ENCODE data around the gene UQCC2. TPM values are rescaled to one million over a fixed set of nuclear protein-coding genes. Genes with fewer than 3 reads are reported as not detected.
A peak's percentile ranks its signal among the peaks of the same experiment; 100 is the strongest.

Gene UQCC2
- total RNA-seq, 6 experiments from 2014 or later, result 109 to 167 (median 140) TPM

DNA sequence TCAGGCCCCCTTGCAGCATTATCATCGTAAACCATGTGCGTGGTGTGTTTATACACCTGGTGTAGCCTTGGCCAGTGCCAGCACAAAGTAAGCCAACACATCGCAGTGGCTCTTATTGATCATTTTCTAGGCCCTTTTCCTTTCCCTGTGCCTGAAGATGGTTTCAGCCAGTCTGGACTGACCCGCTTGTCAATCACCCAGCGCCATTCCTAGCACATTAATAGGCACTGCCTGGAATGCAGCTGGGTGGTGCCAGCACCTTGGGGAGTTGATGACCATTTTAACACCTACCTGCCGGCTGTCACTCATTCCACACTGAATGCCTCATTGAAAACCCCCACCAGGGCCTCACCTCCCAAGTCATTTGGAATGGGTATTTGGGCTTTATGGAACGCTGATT is 4.9 kb upstream of the UQCC2 start:
- no peak for DNase-seq

GRCh38 chr6:33714385-33715040 is 3.0 kb upstream of the UQCC2 start:
- Mint-ChIP-seq H3K9me3 (no peaks in the 10 kb centered on the region), H3K36me3 (ENCODE audit: low read depth) (peaks cover 11% of the 10 kb centered on the region), H3K4me1 (ENCODE audit: low read depth) (peaks cover 28% of the 10 kb centered on the region), H3K27ac (no peak overlapping the region), H3K27me3 (ENCODE audit: insufficient read depth) (peaks cover 13% of the 10 kb centered on the region), H3K4me3 (no peak overlapping the region)
- no peak for TF ChIP-seq CTCF (IDR thresholded peaks at IDR 0.05)
- DNase-seq, result no peak

More for the DNA sequence above, 4.9 kb upstream of the UQCC2 start:
- no peak overlapping the region for H3K4me3 Mint-ChIP-seq
- H3K27me3 Mint-ChIP-seq (ENCODE audit: insufficient read depth), result peaks cover 20% of the 10 kb centered on the region
- H3K4me1 Mint-ChIP-seq (ENCODE audit: low read depth), result peaks cover 14% of the 10 kb centered on the region
- no peaks in the 10 kb centered on the region for H3K36me3 Mint-ChIP-seq (ENCODE audit: low read depth)
- H3K9me3 Mint-ChIP-seq, result no peaks in the 10 kb centered on the region
- H3K27ac Mint-ChIP-seq, result no peak overlapping the region
- TF ChIP-seq CTCF (IDR thresholded peaks at IDR 0.05), result no peak

DNA sequence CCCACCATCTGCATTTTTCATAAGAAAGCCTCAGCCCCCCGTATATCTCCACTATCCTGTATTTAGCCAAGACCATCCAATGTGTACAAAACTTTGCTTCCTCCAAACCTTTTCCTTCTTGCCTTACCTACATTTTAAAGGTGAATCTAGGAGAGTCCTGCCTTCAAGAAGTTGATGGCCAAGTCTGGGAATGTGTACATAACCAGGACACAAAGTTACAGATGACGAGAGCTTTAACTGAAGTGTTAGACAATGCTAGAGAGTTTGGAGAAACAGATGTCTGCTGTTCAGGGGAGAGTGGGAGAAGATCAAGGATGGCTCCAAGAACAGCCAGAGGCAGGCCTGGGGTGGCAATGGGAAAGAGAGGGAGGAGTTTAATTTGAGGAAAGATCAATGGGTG is 2.3 kb upstream of the UQCC2 start:
- no peak overlapping the region for H3K4me3 Mint-ChIP-seq
- H3K4me1 Mint-ChIP-seq (ENCODE audit: low read depth), result peaks cover 35% of the 10 kb centered on the region
- H3K9me3 Mint-ChIP-seq, result no peaks in the 10 kb centered on the region
- H3K27ac Mint-ChIP-seq, result no peak overlapping the region
- H3K36me3 Mint-ChIP-seq (ENCODE audit: low read depth), result peaks cover 16% of the 10 kb centered on the region
- peaks cover 8% of the 10 kb centered on the region for H3K27me3 Mint-ChIP-seq (ENCODE audit: insufficient read depth)
- DNase-seq, result no peak
- no peak for TF ChIP-seq CTCF (IDR thresholded peaks at IDR 0.05)

DNA sequence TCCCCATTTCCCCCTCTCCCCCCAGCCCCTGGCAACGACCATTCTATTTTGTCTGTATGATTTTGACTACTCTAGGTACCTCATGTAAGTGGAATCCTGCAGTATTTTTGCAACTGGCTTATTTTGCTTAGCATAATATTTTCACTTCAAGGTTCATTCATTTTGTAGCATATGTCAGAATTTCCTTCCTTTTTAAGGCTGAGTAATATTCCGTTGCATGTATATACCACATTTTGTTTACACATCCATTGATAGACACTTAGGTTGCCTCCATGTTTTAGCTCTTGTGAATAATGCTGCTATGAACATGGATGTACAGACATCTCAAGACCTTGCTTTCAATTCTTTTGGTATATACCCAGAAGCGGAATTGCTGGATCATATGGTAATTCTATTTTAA is 1.4 kb upstream of the UQCC2 start:
- H3K36me3 Mint-ChIP-seq (ENCODE audit: low read depth), result peaks cover 19% of the 10 kb centered on the region
- no peak overlapping the region for H3K27ac Mint-ChIP-seq
- H3K27me3 Mint-ChIP-seq (ENCODE audit: insufficient read depth), result peaks cover 8% of the 10 kb centered on the region
- no peak for DNase-seq
- no peaks in the 10 kb centered on the region for H3K9me3 Mint-ChIP-seq
- TF ChIP-seq CTCF (IDR thresholded peaks at IDR 0.05), result no peak
- H3K4me1 Mint-ChIP-seq (ENCODE audit: low read depth), result peaks cover 28% of the 10 kb centered on the region
- H3K4me3 Mint-ChIP-seq, result no peak overlapping the region

DNA sequence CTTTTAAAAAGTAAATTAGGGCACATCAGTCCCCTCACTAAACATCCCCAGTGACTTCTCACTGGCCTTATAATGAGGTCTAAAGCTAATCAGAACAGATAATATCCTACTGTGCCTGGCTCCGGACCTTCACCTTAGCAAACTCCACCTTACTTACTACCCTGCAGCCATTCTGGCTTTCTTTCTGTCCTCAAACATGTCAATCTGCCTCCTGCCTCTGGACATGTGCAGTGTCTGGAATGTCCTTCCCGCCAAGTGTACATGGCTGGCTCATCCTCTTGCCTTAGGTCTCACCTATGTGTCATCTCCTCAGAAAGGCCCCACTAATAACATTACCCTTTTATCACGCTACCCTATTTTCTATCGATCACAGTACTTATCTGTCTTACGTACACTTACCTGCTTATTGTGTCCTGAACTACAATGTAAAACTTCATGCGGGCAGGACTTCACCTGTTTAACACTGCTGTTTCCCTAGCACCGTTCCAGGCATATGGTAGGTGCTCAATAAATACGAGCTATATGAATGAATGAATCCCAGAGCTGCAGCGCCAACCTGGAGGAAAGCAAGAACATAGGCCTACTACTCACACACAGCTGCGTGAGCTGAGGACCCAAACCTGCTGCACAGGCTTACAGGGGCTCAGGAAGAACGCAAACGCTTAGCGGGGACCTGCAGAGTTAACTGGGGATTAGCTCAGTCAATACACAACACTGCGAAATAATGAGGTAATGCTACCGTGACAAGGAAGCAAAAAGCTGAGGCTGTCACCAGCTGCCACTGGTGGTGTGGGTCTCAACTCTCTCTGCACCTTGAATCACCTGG is 991 bp downstream of the UQCC2 start:
- Mint-ChIP-seq H3K36me3 (ENCODE audit: low read depth) (peaks cover 19% of the 10 kb centered on the region), H3K27me3 (ENCODE audit: insufficient read depth) (peaks cover 5% of the 10 kb centered on the region), H3K4me3 (peak overlapping the region; percentile 98), H3K27ac (peak overlapping the region; percentile 97), H3K9me3 (no peaks in the 10 kb centered on the region), H3K4me1 (ENCODE audit: low read depth) (peaks cover 34% of the 10 kb centered on the region)
- no peak for DNase-seq
- TF ChIP-seq CTCF (IDR thresholded peaks at IDR 0.05), result no peak
